Upper lobe of left lung (tissue), 4 donors: Measurements from ENCODE around the gene SNED1.

Experiments
- CTCF ChIP-seq, 6 experiments: fragments of 450-650 bp in 4 of 6; fragments of 200-600 bp in 2 of 6; sonication (generic) in 2 of 6; IDR thresholded peaks; one replicate each; pipeline ENCODE4 v1.5.1; 2016 to 2019; ENCODE audit warnings: antibody characterized with exemption in 6 of 6
- EP300 ChIP-seq, 4 donors: sonication (generic); formaldehyde crosslinking; IDR thresholded peaks; one replicate each; pipeline ENCODE4 v1.5.1; 2017; ENCODE audit warnings: antibody characterized with exemption in 4 of 4, control low read depth in 2 of 4
- POLR2A ChIP-seq, 4 donors: fragments of 450-650 bp; IDR thresholded peaks; one replicate each; pipeline ENCODE4 v1.5.1; 2016 to 2017; ENCODE audit warnings: antibody characterized with exemption in 4 of 4, mild to moderate bottlenecking in 2 of 4
- POLR2AphosphoS5 ChIP-seq, 2 donors: sonication (generic); formaldehyde crosslinking; IDR thresholded peaks; one replicate each; pipeline ENCODE4 v1.5.1; 2017; ENCODE audit warnings: antibody characterized with exemption in 2 of 2

DNA sequence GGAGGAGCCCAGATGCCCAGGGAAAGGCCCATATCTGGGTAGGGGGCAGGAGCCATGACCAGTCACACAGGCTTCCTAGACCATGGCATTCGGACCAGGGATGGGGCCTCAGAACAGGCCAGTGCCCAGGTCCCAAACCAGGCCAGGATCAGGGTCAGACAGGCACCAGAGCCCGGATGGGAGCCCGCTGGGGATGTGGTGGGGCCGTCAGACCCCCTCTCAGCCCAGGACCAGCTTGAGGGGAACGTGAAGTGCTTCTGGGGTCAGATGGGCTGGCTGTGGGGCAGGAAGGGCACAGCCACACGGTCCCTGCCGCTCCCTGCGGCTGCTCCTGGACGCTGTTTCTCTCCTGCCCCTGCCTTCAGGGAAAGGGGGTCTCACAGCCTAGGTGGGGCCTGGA lies 39.1 kb downstream of the SNED1 start:
- TF ChIP-seq POLR2A (IDR thresholded peaks at IDR 0.05) (no peak), POLR2AphosphoS5 (IDR thresholded peaks at IDR 0.05) (no peak), CTCF (IDR thresholded peaks at IDR 0.05) (no peak), EP300 (IDR thresholded peaks at IDR 0.05) (no peak)
